D721Med (cell line): ENCODE results near the gene ZER1.

ENCODE experiments used
- DNase-seq: peaks from one replicate; pipeline ENCODE4 v3.0.0; 2011; ENCODE audit warnings: low spot score; ENCODE audit not compliant: insufficient read length
- FAIRE-seq: peaks from 2 replicates; lab custom pipeline; 2011; peaks lifted over from hg19 to GRCh38; lab: Jason Lieb, UNC
- CTCF ChIP-seq: IDR thresholded peaks from 2 replicates; pipeline ENCODE4 v1.5.1; 2012; ENCODE audit warnings: mild to moderate bottlenecking, control low read depth; ENCODE audit not compliant: insufficient read depth; ENCODE audit errors: missing control alignments

ZER1 gene

GRCh38 chr9:128720841-128721486 is 50.8 kb downstream of the ZER1 start:
- no peak for FAIRE-seq
- no peak for TF ChIP-seq CTCF
- DNase-seq, result no peak

- no peak for FAIRE-seq
- TF ChIP-seq CTCF, result no peak
- no peak for DNase-seq
These were observed 51.7 kb downstream of the ZER1 start for GRCh38 chr9:128719919-128720605.

- FAIRE-seq (no peak), DNase-seq (no peak)
- TF ChIP-seq CTCF, result no peak
These were observed 53.3 kb downstream of the ZER1 start for GRCh38 chr9:128718475-128718874.

GRCh38 chr9:128718047-128718446 is 53.7 kb downstream of the ZER1 start:
- no peak for TF ChIP-seq CTCF
- FAIRE-seq, result no peak
- DNase-seq, result no peak

- DNase-seq, result no peak
- no peak for TF ChIP-seq CTCF
- FAIRE-seq, result no peak
These were observed 55.0 kb downstream of the ZER1 start for GRCh38 chr9:128716581-128717254.

DNA sequence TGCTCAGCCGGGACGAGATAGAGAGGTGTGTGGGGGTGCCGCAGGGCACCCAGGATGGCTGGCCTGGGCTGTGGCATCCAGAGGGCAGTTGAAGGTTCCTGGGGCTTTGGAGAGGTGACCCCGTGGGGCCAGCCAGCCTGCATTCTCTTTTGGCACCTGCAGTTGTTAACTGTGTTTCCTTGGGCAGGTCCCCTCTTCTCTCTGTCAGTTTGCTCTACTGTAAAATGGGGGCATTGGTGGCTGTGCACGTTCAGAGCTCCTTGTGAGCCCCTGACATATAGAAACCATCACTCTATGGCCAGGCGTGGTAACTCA is 56.3 kb downstream of the ZER1 start:
- FAIRE-seq (no peak), DNase-seq (no peak)
- no peak for TF ChIP-seq CTCF
